Muscle of back (tissue), 11 donors: Measurements from ENCODE around the gene GABRA5. TPM values are rescaled to one million over a fixed set of nuclear protein-coding genes. Genes with fewer than 3 reads are reported as not detected.
"Not testable (repeated sequence)": the region's sequence is repeated elsewhere in the genome, so short reads cannot be mapped to it uniquely, and the experiment has no call there.

Source experiments
- DNase-seq, 3 donors: peaks; one replicate each; pipeline versions ENCODE4 v3.0.0 to v3.0.0-alpha.2; 2013
- polyA plus RNA-seq, 10 donors: library from polyadenylated mRNA; unstranded; fragments of 120-200 nt; gene quantifications; one replicate each; pipeline ENCODE4 v1.2.1, GENCODE V29; 2013; ENCODE audit not compliant: insufficient read length in 10 of 10

GABRA5 gene
- polyA plus RNA-seq, 10 donors = 0.14 to 0.68 (median 0.31) TPM

DNA sequence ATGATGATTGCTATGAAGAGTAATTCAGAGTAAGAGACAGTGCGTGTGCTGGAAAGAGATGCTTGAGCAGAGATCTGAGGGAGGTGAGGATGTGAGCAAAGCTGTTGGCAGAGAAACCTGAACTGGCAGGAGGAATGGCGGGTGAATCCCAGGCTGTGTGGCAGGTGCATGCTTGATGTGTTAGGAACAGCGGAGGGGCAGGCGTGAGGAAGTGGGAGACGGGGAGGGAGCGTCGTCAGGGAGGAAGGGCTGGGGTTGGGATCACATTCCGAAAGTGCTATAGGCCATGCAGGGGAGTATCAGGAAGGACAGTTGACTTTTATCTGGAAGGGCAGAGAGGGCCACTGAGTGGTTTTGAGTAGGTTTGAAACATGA, 8.6 kb downstream of the GABRA5 start:
- DNase-seq = no peak

GRCh38 chr15:26877831-26878230, 11.0 kb downstream of the GABRA5 start:
- no peak for DNase-seq

DNA sequence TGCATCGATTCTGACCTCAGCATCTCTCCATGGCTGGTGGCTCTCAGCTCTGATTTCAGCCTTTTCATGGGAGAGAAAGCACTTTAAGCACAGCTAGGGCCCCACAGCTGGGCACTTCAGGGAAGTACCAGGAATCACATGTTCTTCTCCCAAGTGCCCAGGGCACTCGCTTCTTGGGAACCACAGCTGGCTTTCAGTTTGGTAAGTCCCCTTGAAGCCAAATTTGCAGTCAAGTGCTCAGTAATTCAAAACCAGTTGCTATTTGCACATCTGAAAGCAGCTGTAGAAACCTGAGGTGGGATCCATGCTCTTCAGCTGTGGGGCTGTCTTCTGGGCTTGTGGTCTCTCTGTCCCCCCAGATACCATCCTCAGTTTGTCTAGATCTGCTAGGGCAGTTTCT, 12.8 kb downstream of the GABRA5 start:
- no peak for DNase-seq

GRCh38 chr15:26882112-26882511, 15.2 kb downstream of the GABRA5 start:
- no peak for DNase-seq

DNA sequence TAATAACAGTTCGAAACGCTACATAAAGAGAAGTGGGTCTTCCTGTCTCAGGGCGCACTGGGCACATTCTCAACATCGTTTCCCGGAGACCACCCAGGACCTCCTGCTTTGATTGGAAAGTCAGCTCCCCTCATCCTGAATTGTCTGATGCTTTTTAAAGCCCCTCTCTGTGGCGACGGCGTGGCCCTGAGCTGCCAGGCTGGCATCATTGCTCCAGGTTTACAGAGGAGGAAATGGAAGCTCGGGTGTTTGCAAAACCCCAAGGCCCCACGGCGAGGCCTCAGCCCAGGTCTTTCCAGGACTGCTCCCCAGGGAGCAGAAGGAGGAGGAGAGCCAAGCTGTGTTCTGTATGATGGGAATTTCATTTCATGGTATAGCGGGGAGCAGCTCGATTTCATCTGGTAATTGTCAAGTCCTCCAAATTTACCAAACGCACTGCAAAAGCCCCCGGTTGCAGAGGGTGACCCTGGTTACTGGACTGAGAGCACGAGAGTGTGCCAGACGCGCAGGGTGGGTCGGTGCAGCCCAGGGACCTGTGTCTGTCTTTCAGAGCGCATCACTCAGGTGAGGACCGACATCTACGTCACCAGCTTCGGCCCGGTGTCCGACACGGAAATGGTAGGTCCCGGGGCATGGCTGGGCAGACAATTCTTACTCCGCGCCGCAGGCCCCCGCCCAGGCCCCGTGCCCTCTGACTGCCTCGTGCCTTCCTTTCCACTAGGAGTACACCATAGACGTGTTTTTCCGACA, 15.9 kb downstream of the GABRA5 start:
- DNase-seq = no peak

GRCh38 chr15:26883466-26883865, 16.6 kb downstream of the GABRA5 start:
- DNase-seq = no peak

- no peak for DNase-seq
These were observed 19.7 kb downstream of the GABRA5 start for GRCh38 chr15:26886566-26886965.

GRCh38 chr15:26887926-26888666, 21.2 kb downstream of the GABRA5 start:
- DNase-seq = peak in 2 of 3 donors; percentile 19 to 40

DNA sequence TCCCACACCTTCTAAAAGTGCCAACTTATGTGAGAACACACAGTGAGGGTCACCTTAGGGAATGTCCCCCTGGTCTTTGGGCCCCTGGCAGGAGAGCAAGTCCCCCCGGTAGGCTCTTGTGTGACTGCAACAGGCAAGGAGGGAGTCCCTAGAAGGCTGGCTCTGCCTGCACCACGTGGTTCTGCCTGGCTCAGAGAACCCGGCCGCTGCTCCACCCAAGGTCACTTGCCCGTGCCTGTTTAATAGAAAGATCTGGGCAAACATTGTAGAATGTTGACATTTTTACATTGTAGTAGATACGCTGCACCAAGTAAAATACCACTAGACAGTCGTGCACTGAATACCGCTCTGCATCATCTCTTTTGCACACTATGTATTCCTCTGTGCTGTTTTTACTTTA, 21.9 kb downstream of the GABRA5 start:
- DNase-seq = no peak

DNA sequence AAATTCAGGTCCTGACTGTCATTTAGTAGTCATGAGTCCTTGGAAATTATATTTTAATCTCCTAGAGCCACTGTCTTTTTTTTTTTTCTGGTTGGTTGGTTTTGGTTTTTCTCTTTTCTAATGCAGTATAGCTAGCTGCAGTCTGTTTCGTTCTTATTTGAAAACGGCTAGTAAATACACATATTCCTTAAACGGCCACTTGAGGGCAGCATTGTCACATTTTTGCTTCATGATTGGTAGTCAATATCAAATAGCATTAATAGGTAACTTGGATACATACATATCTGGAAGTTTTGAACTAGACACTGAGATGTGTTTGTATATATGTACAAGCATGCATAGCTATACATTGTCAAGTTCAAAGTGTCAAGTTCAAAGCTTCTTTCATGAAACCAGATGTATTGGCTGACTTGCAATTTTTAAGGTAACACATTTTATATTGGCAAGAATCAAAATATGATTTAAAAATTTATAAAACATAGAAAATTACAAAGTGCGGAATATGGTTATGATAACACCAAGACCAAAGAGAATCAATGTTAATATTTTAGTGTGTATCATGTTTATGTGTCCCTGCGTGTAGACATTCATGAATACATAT, 22.5 kb downstream of the GABRA5 start:
- peak; percentile 65 to 81 (median 74) for DNase-seq

DNA sequence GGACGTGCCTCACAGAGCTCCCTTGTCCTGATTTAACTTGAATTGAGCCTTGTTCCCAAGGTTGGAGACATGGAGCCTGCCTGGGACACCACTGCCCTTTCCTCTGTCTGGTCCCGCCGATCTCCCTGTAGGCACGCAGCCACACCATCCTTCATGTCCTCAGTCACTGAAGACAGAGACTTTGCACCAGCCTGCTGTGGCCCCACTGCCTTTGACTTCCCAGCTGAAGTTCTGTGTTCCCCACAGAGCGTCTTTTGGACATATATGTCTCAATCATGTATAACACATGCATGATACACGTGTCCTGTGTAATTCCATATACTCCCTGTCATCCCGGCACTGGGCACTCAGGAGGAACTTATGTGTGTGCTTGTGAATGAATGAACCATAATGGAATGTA, 23.6 kb downstream of the GABRA5 start:
- no peak for DNase-seq

GRCh38 chr15:26890988-26891387, 24.1 kb downstream of the GABRA5 start:
- no peak for DNase-seq

DNA sequence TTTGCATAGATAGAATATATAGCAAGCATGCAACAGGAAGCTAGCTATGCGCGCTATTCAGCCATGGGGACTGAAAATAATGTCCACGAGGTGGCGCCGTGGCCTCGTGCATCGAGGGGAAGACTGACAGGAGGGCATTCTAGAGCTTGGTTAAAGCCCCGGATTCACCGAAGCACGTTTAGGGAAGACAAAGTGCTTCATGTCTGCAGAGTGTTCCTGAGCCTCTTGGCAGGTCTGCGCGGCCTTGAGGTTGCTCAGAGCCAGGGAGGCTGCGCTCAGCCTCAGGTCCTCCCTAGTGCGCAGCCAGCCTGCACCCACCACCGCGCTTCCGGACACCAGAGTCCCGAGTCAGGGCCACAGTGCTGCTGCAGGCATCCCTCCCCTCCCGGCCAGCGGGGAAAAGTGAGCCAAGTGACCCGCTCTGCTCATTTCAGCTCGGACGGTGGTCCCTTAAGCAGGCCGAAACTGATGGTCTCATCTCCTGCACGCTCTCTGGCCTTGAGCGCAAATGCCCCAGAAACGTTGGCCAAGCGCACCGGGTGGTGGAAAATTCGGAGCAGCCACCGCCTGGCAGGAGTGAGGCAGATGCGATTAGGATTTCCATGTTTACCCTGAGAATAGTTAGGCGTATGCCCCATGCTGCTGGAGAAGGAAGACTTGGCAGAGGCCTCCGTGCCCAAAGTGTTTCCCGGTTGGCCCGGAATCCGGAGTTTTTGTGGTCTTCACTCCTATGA, 24.8 kb downstream of the GABRA5 start:
- DNase-seq = peak; percentile 65 to 93 (median 88)

DNA sequence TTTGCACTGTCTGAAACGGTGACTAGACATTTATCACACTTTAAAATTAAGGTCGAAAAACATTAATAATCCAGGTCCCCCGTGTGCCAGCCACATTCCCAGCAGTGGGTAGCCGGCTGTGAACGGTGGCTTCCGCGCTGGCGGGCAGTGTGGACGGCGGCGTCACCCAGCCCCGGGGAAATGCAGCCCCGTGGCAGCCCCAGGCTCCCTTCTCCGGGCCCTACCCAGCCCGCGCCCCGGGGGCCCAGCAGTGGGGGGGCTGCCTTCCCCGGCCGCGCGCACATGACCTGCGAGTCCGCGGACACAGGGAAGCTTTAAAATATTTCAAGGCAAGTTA, 25.3 kb downstream of the GABRA5 start:
- DNase-seq = no peak

- peak in 1 of 3 donors; percentile 16 for DNase-seq
These were observed 25.8 kb downstream of the GABRA5 start for GRCh38 chr15:26892678-26893077.

DNA sequence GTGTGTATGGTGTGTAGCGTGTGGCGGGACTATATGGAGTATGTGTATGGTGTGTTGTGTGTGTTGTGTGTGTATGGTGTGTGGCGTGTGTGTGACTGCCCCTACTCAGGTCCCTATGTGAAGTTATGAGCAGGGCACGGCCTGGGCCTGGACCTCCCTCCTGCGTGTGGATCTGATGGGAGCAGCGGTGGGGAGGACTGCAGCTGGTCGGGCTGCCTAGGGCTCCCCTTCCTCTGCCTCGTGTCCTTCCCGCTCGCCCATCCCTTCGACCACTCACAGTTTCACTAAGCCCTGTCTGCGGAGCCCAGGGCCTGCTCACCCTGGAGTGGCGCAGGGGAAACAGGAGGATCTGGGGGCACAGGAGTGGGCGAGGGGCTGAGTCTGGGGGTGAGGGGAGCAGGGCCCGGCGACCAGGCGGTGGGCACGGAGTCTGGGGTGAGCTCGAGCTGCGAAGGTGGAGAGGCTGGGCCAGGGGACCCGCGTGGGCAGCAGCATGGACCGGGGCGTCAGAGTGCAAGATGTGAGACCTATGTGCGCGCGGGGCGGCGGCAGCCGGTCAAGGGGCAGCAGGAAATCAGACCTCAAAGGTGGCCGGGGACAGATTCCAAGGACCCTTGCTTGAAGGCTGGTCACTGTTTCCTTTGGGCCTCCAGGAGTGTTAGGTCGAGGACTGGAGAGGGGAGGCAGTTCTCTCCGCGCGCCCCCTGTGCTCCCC, 26.6 kb downstream of the GABRA5 start:
- DNase-seq = no peak

GRCh38 chr15:26894181-26894580, 27.3 kb downstream of the GABRA5 start:
- DNase-seq = no peak

DNA sequence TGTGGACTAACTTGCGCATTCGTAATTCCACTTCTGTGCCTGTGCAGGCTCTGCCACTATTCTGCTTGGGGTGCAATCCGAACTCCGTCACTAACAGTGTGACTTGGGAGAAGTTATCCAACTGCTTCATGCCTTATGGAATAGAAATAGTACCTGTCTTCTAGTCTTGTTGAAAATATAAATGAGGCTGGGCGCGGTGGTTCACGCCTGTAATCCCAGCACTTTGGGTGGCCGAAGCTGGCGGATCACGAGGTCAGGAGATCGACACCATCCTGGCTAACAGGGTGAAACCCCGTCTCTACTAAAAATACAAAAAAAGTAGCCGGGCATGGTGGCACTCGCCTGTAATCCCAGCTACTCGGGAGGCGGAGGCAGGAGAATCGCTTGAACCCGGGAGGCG, 28.5 kb downstream of the GABRA5 start:
- not testable (repeated sequence) for DNase-seq

DNA sequence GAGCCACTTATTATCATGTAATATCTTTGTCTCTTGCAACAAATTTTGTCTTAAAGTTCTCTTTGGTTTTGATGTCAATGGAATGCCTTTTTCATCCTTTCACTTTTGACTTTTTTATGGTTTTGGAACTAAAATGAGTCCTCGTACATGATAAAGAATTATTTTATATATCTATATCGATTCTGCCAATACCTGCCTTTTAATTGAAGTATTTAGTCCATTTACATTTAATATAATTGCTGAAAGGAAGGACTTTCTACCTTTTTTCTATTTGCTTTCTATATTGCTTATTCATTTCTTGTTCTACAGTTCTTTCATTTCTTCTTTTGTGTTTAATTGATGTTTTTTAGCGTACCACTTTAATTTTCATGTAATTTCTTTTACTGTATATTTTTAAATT, 32.8 kb downstream of the GABRA5 start:
- DNase-seq = no peak

- no peak for DNase-seq
These were observed 34.2 kb downstream of the GABRA5 start for GRCh38 chr15:26901041-26901440.

DNA sequence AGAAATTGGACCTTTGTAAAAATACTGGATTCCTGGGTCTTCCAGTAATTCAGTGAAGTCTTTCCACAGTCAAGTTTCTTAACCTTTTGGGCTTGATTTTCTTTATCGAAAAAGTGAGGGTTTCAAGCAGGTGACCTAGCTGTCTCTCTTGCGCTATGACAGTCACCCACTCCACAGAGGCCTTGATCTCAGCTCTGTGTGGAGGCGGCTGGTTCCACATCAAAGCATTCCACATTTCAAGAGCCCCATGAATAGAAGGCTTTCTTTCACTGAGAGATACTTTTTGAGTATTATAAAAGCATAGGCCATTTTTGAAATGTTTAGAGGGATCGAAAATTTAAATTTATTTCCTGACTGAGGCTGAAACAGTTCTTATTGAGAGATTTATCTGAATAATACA, 43.9 kb downstream of the GABRA5 start:
- DNase-seq = no peak

GRCh38 chr15:26921433-26921832, 54.6 kb downstream of the GABRA5 start:
- DNase-seq = no peak
